Fibroblast of the conjunctiva (primary cell): ENCODE measurements around the gene MRPL44.

Experiments used
- DNase-seq: peaks from one replicate; pipeline ENCODE4 v3.0.0-alpha.2; 2010; ENCODE audit warnings: low read depth

Gene MRPL44

DNA sequence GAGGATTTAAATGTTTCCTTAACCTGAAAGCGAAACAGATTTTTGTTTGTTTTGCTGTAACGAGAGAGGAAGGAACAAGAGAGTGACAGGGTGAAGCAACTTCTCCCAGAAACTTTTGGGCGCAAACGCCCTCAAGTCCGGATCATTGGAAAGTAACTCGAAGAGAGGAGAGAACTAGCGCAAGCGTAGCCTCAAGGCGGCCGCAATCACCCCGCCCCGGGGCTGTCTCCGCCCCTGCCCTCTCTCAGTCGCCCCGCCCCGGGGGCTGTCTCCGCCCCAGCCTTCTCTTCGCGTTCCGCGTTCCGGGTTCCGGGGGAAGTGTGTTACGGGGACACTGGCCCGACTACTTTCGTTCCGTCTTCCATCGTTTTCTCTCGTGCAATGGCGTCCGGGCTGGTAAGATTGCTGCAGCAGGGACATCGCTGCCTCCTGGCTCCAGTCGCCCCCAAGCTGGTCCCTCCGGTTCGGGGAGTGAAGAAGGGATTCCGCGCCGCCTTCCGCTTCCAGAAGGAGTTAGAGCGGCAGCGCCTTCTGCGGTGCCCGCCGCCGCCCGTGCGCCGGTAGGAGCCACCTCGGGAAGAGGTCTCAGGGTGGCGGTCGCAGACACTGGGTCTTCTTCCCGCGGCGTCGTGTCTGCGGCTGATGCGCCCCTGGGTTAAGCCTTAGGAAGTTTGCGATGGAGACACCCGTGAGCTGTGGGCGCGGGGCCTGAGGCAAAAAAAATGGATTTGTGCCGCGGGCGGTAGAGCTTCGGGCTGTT, at the start of gene MRPL44:
MRPL44 (plus strand) TSS at position 372 of the 760 bp plus-strand sequence; CDS start at position 382, 10 bp downstream.
- DNase-seq: peak; percentile 90

DNA sequence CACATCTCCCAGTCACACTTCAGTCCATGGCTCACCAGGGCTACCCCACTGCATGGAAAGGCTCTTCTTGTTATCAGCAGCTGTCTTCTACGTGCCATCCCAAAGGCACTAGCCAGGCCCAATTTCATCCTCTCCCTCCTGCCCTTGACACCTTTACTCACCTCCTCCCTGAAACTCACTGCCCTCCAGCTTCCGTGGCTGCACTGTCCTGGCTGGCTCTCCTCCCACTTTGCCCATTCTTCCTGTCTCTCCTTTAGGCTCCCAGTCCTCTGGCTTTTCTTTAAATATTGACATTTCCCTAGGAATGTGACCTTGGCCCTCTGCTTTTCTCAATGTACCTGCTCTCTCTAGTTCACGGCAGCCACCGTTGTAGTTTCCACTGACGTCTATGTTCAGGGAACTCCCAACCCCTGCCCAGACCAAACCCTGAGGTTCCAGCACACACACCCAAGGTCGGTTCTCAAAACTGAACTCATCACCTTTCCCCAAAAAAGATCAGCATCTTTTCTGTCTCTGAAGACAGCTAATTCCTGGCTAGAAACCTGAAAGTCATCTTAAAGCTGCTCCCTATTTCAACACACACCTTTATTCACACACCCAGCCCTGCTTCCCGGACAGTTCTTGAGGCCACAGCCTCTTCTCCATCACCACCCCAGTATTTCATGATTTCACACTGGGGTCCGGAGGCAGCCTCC, 48.8 kb upstream of the MRPL44 start:
- DNase-seq: no peak

DNA sequence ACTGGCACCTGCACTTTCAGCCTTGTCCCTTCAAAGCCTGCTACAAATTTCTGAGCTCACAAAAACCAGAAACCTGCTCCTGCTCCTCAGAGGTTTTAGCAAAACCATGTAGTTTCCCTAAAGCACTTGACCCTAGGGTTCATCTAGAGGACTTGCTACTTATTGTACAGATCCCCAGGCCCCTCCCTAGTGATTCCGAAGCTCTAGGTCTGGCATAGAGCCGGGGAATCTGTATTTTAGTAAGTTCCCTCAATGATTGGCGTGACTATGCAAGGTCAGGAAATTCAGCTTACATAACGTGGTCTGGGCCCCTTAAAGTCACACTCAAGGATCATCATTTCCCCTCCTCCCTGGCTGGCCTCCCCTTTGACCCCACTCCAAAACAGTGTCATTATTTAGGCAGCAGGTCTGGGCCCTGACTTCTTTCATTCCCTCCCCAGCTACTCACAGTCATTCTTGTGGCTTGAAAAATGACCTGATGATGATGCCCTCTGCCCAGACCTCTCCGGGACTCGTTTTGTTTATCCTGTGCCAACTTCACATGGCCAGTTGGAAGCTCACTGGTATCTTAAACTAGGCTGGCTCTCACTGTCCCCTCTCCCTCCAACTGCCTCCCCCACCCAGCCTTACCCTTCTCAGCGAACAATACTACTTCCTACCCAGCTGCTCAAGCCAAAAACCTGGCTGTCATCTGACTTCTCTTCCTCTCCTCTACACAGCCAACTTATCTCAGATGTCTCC, 48.1 kb upstream of the MRPL44 start:
- no peak for DNase-seq

DNA sequence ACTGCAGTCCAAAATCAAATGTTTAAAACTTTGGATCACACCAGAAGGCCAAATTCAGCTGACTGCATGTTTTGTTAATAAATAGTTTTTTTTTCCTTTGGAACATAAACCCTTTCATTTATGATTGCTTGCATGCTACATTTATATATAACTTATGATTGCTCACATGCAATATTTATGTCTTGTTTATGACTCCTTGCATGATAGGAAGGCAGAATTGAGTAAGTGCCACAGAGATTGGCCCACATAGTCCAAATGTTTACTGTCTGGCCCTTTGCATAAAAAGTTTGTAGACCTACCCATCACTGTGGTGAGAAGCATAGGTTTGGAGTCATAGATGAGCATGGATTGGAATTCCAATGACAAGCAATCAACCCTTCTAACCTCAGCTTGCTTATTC, 42.9 kb upstream of the MRPL44 start:
- no peak for DNase-seq

DNA sequence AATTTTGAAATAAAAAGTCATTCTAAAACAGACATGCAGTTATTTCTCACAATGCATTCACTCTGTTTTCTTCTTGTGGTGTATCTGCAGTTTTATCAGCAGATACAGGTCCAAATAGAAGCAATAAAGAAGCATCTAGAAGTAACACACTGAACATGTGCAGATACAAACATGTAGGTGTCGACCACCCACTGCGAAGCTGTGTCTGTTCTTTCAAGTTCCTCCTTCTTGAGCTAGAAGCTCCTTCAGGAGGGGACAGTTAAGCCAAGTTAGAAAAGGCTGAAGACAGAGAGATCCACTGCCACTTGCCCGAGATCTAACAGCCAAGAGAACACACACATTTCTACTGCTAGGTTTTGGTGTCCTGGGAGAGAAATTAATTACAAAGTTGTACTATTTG, 42.2 kb upstream of the MRPL44 start:
- no peak for DNase-seq

DNA sequence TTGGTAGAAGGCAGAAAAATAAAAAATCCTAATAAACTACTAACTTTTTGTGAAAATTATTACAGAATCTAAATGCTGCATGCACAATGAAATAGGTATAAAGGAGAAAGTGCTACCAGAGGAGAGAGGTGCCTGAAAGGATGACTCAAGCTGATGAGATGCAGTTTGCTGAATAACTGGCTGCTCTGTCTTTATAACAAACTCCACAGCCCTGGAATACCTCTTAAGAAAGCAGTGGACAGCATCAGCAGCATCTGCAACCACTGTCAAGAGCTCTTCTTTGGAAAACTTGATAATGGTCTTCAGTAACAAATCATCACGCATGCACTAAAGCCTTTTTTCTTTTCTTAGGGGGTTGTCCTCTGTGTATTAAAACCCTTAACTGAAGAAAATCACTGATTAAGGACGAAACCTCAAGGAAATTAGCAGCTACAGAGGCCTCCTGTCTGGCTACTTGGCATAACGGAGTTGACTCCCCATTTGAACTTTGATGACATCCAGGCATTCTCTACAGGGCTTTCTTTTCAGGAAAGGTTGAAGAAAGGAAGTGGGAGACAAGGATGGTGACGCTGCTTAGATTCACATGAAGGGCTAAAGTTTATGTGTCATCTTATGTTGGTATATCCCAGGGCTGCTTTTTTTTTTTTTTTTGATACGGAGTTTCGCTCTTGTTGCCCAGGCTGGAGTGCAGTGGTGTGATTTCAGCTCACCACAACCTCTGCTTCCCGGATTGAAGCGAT, 40.9 kb upstream of the MRPL44 start:
- no peak for DNase-seq

DNA sequence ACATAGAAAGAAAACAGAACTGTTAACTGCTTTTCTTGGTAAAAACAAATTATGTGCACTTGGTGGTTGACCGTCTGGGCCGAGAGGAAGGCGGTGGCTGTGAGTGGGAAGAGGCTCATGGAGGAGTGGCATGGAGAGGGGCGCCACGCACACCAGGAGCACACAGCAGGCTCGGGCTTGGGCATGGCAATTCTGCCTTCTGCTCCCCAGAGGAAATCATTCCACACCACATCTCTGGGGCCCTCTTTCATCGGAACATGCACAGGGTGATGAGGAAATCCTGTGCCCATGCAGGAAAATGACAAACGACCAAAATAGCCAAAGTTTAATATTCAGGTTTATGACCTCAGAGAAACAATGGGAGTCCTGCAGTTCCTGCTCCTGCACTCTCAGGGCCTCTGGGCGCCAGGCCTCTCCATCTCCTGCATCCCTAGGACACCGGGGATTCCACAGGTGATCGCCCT, 38.6 kb upstream of the MRPL44 start:
- no peak for DNase-seq

DNA sequence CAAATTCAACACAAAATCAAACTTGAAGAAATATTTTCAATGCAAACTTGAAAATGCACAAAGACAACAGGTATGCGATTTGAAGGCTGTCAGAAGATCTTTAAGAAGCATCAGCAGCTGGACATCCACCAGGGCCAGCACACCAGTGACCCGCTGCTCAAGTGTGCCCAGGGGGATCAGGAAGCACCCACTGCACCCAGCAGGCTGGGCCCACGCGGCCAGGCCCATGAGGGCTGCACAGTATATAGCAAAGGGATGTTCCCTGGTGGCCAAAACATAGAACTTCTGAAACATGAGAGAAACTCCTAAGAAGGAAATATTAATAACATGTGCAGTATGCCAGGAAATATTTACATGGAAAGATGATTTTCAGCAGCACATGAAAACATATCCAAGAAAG, 37.2 kb upstream of the MRPL44 start:
- no peak for DNase-seq

DNA sequence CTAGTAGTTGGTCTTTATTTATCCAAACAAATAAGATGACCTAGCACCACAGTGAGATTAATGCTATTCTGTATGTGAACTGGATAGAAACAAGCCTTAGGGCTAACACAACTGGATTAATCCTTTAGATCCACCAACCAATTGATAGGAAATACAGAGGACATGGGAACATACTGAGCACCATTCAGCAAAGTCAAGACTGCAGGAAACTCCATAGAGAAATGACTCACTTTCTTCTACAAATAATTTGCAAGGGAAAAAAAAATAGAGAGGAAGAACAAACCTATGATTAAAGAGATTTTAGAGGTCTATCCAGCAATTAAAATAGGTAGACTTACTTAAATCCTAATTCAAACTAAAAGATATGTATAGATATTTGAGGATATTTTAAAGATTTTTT, 36.1 kb upstream of the MRPL44 start:
- DNase-seq: no peak

DNA sequence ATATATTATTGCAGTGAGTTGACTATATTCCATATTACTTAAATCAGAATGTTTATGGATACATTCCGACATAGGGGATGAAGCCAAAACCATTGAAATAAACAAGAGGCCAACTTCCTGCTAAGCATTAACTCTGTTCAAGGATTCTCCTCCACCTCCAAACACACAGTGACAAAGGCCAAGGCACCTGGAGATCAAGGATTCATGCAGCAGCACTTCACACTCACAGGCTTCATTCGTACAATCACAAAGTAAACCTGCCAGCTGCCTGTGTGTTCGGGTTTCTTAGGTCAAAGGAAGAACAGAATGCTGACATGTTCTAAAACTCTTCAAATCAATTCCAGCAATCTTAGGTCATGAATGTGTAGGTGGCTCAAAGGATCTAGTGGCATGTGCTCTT, 35.0 kb upstream of the MRPL44 start:
- no peak for DNase-seq

DNA sequence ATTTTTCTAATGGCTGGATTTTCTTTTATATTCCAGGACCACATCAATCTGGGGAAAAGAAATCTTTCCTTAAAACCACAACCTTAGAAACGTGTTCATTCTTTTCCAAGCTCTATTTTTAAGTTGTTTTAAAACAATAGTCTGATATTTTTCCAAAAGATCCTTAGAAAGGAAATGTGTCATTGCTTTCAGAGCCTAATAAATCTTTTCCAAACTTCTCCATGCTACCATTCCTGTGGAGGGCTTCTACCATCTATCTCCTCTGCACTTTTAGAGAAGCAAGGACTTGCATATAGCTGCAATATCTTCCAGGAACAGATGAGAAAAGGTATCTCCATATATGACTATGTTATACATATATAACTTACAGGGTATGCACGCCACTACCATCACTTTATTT, 33.3 kb upstream of the MRPL44 start:
- no peak for DNase-seq

DNA sequence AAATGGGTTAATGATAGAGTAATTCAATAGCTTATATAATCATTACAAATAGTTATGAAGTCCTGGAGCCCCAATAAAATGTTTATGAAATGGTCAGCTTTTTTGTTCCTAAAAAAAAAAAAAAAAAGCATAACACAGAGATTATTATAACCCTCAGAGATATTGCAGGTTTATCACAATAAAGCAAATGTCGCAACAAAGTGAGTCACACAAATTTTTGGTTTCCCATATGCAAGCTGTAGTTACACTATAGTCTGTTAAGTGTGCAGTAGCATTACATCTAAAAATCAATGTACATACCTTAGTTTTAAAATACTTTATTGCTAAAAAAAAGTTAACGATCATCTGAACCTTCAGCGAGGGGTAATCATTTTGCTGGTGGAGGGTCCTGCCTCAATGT, 32.2 kb upstream of the MRPL44 start:
- DNase-seq: no peak

DNA sequence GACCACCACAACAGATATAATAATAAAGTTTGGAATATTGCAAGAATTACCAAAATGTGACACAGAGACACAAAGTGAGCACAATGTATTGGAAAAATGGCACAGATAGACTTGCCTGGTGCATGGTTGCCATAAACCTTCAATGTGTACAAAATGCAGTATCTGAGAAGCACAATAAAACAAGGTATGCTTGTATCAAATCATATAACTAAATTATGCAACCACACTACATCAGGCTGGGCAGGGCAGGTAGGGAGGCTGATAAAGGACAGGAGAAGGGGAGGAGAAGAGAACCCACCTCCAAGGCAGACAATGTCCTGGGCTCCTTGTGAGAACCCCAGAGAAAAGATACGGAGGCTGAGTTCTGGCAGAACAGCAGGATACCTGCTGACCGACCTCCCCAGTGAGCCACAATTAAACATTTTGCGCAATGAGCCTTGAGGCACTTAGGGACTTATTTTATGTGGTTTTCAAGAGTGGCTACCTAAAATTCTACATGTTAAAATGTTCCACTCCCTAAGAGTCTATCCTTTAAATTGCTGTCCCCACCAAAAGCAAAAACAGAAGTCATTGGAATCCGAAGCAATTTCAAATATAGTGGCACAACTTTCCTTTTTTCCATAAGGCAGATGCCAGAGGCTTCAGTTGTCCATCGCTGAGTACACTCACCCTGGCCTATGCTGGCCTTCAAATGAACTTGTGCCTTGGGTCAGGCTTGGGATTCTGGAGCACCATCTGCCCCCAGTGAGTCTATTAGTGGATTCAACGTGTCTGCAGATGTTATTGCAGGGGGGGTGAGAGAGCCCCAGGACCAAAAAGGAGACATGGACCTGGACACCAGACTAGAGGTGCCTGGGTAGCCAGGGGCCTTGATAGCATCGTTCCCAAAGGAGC, 28.9 kb upstream of the MRPL44 start:
- DNase-seq: no peak

DNA sequence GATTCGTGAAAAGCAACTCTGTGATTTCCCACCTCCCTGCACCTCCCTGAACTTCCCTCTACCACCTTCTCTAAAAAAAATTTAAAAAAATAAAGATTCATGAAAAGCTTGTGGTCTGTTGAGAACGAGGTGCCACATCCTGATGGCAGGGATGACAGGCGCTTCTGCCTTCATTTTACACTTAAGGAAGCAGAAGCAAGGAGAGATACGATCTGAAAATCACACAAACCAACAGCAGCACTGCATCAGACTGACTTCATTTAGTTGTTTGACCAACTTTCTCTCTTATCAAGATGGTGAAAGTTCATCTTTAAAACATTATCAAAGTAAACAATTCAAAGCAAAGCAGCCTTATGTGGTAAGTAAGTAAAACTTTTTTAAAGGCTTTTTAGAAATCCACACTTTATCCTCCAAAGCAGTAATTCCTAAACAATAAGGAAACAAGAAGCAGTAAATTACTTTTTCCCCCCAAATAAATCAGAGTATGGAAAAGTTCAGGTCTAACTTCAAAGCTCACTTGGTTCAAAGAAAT, 27.6 kb upstream of the MRPL44 start:
- no peak for DNase-seq

DNA sequence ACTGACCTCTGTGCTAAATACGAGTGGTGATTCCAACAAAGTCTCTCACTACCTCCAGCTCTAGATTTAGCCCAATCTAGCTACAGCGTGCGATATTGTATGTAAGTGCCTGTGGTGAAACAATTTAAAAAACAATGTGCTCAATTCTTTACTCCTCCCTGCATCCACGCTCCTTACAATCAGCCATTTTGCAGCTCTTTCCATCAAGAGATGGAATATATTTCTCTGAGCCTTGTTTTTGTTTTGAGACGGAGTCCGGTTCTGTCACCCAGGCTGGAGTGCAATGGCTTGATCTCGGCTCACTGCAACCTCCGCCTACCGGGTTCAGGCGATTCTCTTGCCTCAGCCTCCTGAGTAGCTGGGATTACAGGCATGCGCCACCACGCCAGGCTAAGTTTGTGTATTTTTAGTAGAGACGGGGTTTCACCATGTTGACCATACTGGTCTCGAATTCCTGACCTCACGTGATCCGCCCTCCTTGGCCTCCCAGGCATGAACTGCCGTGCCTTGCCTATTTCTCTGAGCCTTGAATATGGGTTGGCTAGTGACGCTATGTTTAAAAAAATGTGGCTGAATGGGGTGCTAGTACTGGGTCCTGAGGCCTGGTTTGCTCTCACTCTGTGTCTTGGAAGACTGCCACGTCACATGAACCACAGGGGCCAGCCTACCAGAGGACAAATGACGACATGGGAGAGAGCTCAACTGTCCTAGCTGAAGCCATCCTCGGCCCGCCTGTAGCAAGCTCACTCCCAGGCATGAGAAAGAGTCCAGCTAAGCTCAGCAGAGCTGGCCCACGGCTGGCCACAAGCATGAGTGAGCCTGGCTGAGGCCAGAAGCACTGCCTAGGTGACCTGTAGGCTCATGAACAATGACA, 26.9 kb upstream of the MRPL44 start:
- no peak for DNase-seq

DNA sequence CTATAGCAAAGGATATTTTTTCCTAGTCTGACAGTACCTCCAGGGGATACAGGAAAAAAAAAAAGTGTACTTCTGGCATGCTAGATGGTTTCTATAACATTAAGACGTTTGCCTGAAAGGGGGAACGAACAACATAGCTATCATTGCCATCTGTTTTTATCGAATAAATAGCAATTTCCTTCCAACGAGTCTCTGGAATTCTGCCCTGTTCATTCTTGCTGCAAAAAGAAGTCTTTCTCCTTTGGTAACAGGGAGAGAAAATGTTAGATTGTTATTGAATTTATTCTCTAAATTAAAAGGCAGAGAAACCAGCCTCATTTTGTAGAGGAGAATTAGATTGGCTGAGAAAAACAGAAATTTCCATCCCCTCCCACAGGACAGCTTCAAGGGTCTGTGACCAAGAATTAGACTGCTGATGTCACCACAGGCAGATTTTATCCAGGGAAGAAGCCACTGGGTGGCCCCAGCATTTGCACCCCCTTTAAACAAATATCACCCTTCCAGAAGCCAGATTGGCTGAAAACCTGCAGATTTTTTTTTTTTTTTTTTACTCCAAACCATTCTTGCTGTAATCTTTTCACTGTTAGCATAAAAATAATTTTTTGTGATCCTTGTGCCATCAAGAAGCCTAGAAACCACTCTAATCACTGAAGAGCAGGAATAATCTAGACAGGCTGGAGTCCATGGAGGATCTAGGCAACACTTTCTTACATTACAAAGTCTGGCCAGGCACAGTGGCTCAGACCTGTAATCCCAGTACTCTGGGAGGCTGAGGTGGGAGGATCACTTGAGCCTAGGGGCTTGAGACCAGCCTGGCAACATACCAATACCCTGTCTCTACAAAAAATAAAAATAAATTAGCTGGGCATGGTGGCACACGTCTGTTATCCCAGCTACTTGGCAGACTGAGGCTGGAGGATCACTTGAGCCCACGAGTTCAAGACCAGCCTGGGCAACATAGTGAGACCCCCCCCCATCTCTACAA, 24.2 kb upstream of the MRPL44 start:
- no peak for DNase-seq

DNA sequence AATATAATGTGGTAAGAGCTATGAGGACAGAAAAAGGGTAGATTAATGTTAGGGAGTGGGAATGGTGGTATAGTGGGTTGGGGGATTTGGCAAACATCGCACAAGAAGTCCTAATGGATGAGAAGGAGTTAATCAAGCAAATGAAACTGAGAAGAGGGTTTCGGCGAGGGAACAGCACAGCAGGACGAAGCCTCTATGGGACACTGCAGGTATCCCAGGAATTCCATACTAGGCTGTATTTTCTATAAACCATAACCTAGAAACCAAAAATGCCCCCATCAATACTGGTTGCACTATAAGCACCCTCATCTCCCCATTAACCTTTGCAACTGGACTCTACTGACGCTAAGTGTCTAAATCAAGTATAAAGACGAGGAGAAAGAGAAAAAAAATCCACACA, 22.4 kb upstream of the MRPL44 start:
- DNase-seq: no peak

DNA sequence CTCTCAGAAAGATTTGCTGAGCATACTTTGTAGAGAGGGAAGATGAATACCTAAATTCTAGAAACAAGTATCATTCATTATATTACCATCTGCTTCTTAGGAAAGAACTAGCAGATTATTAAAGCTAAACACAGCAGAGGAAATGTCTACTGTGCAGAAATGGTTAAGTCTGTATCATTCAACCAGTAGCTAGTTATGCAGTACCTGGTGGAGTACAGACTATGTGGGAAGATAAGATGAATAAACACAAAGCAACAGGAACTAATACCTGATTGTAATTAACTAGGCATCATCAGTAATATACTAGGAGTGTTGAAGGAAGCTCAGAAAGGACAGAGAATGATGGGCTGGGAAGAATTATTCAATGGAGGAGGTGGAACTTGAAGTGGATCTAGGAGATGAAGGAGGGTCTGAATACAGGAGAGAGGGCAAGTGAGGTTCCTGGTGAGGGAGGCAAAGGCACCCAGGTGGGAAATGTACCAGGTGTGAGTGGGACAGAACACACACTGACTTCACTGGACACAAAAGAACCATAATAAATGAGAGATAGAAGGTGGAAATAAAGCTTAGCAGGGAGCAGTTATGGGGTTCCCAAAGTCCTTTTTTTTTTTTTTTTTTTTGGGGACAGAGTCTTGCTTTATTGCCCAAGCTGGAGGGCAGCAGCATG, 21.7 kb upstream of the MRPL44 start:
- DNase-seq: no peak
